Measurements from ENCODE around the gene POM121. TPM values are rescaled to one million over a fixed set of nuclear protein-coding genes. Genes with fewer than 3 reads are reported as not detected.
"Not testable (repeated sequence)": the region's sequence is repeated elsewhere in the genome, so short reads cannot be mapped to it uniquely, and the experiment has no call there.

The POM121 gene
- total and polyA plus RNA-seq, 12 donors, result 5.7 to 44.3 (median 21.4) TPM

GRCh38 chr7:72982084-72982483, 57.2 kb downstream of the POM121 start:
- H3K4me1 ChIP-seq (replicated peaks in 1 of 2); H3K27ac ChIP-seq; H3K36me3 ChIP-seq (replicated peaks in 1 of 2); H3K9me3 ChIP-seq (replicated peaks in 1 of 3); DNase-seq; intact Hi-C loops (cut with DNase I); H3K4me3 ChIP-seq; H3K27me3 ChIP-seq: not testable (repeated sequence)
- 67 to 91% (median 86%) methylated on average over 1 to 6 of the region's 11 CpGs for WGBS, 4 donors

GRCh38 chr7:72990146-72990913, 65.4 kb downstream of the POM121 start:
- H3K9me3 ChIP-seq (replicated peaks in 1 of 3); H3K4me3 ChIP-seq; H3K27ac ChIP-seq; H3K4me1 ChIP-seq (replicated peaks in 1 of 2); intact Hi-C loops (cut with DNase I); H3K36me3 ChIP-seq (replicated peaks in 1 of 2); H3K27me3 ChIP-seq: not testable (repeated sequence)
- DNase-seq, result peak in 2 of 7 donors; percentile 9
- WGBS, 4 donors, result 72% methylated on average over 9 of the region's 14 CpGs; no CpG with 5 or more reads in 3 of the 4 donors

- DNase-seq; H3K4me3 ChIP-seq; H3K27ac ChIP-seq; intact Hi-C loops (cut with DNase I); H3K36me3 ChIP-seq (replicated peaks in 1 of 2); H3K9me3 ChIP-seq (replicated peaks in 1 of 3); H3K27me3 ChIP-seq; H3K4me1 ChIP-seq (replicated peaks in 1 of 2): not testable (repeated sequence)
- 95 to 100% (median 97%) methylated on average over 5 to 8 of the region's 8 CpGs for WGBS, 4 donors
These were observed 70.6 kb downstream of the POM121 start for GRCh38 chr7:72995484-72995883.

- H3K27ac ChIP-seq; H3K4me1 ChIP-seq (replicated peaks in 1 of 2); H3K27me3 ChIP-seq; DNase-seq; intact Hi-C loops (cut with DNase I); H3K4me3 ChIP-seq; H3K36me3 ChIP-seq (replicated peaks in 1 of 2); H3K9me3 ChIP-seq (replicated peaks in 1 of 3): not testable (repeated sequence)
- 68 to 75% (median 71%) methylated on average over 4 of the region's 8 CpGs; no CpG with 5 or more reads in 1 of the 4 donors for WGBS, 4 donors
These were observed 72.6 kb downstream of the POM121 start for GRCh38 chr7:72997447-72997846.

- WGBS, 4 donors, result no CpG with 5 or more reads among the region's 11 CpGs
- intact Hi-C loops (cut with DNase I), result not testable (repeated sequence)
These were observed 73.1 kb downstream of the POM121 start for GRCh38 chr7:72997887-72998468.

More at GRCh38 chr7:72997887-72998468, 73.1 kb downstream of the POM121 start:
- not testable (repeated sequence) for H3K36me3 ChIP-seq (replicated peaks in 1 of 2); H3K4me3 ChIP-seq; DNase-seq; H3K27me3 ChIP-seq; H3K27ac ChIP-seq; H3K4me1 ChIP-seq (replicated peaks in 1 of 2); H3K9me3 ChIP-seq (replicated peaks in 1 of 3)

Small RNAs within 50 kb of the gene (small RNA-seq; reads per million reads assigned to genes)
- 0 reads per million in 2 donors for gene RF00019

Other genes starting within 250 kb of the POM121 start
- gene TYW1B, start 96.9 kb upstream of the POM121 start, total RNA-seq, result 10 to 100 TPM in 1 of 9 donors, 1 to 10 TPM in 7, under 1 TPM in 1; 0.72 to 13.4 (median 2.6) TPM
- gene TYW1B, start 96.9 kb upstream of the POM121 start, polyA plus RNA-seq, result 1 to 10 TPM; 1.3 to 3.6 (median 1.8) TPM
- gene TRIM74, start 44.4 kb downstream of the POM121 start, total RNA-seq, result 1 to 10 TPM in 8 of 9 donors, under 1 TPM in 1; 0.55 to 3.7 (median 2.3) TPM
- 1 to 10 TPM in 2 of 3 donors, under 1 TPM in 1; 0.16 to 5.5 (median 3.3) TPM for gene TRIM74, start 44.4 kb downstream of the POM121 start, polyA plus RNA-seq
- gene SPDYE8, start 104.7 kb downstream of the POM121 start, total RNA-seq, result not detected
- gene SPDYE8, start 104.7 kb downstream of the POM121 start, polyA plus RNA-seq, result not detected
- gene SPDYE11, start 132.8 kb downstream of the POM121 start, total RNA-seq, result not detected
- gene SPDYE11, start 132.8 kb downstream of the POM121 start, polyA plus RNA-seq, result not detected
- gene SPDYE9, start 160.9 kb downstream of the POM121 start, total RNA-seq, result not detected
- gene SPDYE9, start 160.9 kb downstream of the POM121 start, polyA plus RNA-seq, result not detected

Data from adrenal gland (tissue), 12 donors.